ENCODE data around the gene IGF2.

- TF ChIP-seq CTCF (IDR thresholded peaks at IDR 0.05) (no peak), ZFX (IDR thresholded peaks at IDR 0.05; ENCODE audit: borderline replicate concordance) (no peak)
These were observed 38.0 kb downstream of the IGF2 start for GRCh38 chr11:2101171-2101675.

Measured in 22Rv1 (cell line).